NCI-H2107 treated with DMSO at 0.1 percent for 48 hours (cell line): ENCODE measurements around the gene TRIM65.
"Not testable (repeated sequence)": the region's sequence is repeated elsewhere in the genome, so short reads cannot be mapped to it uniquely, and the experiment has no call there.

Experiments used
- DNase-seq: peaks from one replicate; lab custom pipeline; 2025; ENCODE audit not compliant: unreplicated experiment; lab: John Stamatoyannopoulos, UW

The TRIM65 gene

DNA sequence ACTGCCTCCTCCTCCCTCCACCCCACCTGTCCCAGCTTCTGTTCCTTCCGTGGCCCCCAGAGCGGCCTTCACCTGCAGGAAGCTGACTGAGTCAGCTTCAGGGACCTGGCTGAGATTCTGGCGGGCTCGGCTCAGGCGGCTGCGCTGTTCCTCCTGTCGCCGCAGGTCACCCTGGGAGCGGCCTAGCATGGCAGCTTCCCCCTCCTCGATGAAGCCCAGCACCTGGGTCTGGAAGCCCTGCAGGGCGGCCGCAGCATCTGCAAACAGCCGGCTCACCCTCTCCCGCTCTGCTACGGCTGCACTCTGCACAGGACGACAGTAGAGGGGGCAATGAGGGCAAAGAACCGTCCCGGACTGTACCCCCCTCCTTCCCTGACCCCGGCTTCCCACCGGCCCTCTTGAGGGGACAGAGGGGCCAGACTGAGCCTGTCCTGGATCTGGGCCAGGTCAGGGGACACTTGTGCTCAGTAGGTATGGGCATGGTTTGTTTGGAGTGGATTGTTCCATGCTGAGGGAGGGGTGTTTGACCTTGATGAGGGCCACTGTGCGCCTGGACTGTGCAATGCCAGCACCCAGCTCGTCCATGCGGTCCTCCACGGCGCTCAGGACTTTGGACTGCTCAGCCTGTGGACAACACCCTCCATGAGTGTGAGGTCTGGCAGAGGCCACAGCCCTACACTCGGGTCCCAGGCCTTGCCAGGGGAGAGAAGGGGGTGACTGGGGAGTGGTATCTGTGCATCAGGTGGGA, 20.4 kb downstream of the TRIM65 start:
- peak; percentile 61 for DNase-seq

GRCh38 chr17:75875940-75876189, 20.9 kb downstream of the TRIM65 start:
- no peak for DNase-seq

- DNase-seq, result no peak
Observed at GRCh38 chr17:75875182-75875939, 21.4 kb downstream of the TRIM65 start.

DNA sequence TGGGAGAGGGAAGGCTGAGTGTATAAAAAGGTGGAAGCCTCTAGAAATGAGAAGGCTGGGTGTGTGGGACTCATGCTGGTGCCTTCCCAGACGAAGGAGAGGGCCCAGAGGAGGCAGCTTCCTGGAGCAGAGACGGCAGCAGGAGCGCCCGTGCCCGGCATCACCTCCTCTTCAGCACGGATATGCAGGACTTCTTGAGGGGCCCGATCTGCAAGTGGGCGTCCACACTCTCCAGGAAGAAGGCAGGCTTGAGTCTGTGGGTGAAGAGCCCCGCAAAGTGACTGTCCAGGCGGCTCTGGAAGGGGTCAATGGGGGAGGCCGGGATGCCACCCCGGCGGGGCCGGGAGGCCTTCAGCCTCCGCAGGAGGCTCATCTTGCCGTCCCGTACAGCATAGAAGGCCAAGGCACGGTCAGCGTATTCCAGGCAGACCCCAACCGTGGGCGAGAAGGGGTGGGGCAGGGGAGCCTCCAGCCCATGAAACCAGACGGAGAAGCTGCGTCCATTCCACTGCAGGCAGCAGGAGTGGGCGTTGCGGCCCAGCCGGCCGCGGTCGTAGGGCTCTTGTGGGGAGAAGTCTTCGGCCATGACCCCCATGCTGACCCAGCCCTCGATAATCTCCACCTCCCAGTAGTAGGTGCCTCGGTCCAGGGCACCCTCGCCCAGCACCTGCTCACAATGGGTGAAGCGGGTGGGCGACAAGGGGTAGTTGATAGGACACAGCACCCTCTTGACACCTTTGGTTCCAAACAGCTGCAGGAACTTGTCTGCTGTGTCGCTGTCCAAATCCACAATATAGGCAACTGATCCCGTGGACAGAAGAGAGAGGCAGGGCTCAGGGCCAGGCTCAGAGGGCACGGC, 22.2 kb downstream of the TRIM65 start:
- no peak for DNase-seq

DNA sequence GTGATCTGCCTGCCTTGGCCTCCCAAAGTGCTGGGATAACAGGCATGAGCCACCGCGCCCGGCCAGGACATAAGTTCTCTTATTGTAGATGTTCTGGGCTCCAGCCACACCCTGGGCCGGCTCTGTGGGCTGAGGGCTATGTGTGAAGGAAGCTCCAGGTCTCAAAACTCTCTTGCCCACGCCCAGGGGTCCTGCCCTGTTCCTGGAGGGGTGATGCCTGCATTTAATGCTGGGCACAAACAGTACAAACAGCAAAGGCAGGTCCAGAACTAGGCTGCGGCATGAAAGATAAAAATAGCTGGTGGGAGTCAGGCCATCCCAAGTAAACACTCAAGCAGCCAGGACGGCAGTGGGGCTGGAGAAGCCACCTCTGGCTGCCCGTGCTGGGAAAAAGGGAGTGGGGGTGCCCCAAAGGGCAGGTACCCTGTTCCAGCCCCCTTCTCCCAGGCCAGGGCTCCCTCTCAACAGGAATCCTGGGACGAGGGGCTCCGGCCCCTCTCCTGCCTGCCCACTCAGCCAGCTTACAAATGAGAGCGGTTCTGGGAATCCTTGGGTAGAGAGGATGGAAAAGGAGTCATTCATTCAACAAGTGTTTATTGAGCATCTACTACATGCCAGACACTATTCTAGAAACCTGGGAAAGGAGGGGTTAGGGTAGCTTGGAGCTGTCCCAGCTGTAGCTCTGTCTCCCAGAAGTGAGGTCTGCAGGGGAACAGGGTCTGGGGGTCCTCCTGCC, 23.0 kb downstream of the TRIM65 start:
- no peak for DNase-seq

DNA sequence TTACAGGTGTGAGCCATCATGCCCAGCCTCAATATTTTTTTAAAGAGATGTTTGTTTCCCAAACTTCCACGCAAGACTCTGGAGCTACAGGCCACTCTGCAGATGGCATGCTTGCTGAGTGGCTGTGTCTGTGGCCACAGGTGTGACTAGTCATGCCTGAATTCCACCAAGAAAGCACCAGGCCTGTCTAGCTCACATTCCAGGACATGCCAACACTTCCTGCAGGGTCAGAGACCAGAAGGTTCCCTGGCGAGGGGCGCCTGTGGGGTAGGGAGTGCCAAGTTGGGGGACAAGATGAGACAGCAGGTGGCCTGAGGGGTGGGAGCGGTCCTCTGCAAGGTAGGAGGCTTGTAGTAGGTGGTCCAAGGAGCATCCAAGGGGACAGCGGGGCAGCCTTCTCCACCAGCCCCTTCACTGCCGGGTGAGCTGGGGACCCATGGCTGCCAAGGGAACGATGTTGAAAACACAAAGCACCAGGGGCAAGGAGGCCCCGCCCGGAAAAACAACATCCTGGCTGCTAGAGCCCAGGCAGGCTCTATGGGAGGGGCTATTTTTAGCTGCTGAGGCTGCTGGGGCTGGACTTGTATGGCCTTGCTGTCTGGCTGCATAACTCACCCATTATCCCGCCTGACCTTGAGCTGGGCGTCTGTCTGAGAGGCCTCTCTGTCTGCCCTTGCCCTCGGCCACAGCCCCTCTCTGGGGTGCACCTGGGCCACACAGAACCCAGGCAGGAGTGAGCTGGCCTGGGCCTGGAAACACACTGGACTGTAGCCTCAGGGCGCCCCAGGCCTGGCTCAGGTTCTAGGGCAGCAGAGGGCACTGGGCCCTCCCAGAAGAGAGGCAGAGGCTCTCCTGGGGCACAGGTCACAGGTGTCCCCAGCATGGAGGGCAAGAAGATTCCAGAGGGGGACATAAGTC, 24.1 kb downstream of the TRIM65 start:
- DNase-seq, result no peak

- DNase-seq, result not testable (repeated sequence)
Observed at GRCh38 chr17:75870228-75870627, 26.5 kb downstream of the TRIM65 start.

DNA sequence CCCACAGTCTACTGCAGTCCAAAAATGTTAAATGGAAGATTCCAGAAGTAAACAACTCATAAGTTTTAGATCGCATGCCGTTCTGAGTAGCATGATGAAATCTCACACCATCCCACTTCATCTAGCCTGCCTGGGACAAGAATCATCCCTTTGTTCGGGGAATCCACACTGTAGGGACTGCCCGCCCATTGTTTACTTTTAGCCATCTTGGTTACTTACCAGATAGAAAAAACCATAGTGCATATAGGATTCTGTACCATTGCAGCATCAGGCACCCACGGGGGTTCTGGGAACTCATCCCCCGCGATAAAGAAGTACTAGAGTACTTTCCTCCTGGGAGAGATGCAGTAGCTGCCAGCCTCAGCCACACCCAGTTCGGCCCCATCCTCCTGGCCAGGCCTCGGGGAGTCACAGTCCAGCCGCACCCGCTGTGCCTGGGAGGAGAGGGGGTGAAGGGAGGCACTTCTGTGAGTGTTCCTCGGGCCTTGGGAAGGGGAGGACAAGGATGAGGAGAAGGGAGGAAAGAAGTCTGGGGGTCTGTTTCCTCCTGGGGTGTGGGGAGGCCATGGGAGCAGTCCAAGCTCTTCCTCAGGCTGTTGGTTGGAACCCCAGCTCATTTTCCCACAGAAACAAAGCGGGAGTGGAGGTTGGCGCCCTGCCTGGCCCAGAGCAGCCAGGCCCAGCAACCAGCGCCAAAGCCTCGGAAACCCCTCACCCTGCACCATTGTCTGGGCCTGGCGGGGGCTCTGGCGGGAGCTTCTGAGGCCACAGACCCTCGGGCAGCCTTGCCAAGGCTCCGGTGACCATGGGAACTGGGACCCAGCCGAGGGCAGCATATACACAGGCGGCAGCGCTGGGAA, 27.2 kb downstream of the TRIM65 start:
- DNase-seq, result no peak

GRCh38 chr17:75868730-75869281, 27.9 kb downstream of the TRIM65 start:
- DNase-seq, result not testable (repeated sequence)

GRCh38 chr17:75865404-75866188, 31.2 kb downstream of the TRIM65 start:
- not testable (repeated sequence) for DNase-seq

DNA sequence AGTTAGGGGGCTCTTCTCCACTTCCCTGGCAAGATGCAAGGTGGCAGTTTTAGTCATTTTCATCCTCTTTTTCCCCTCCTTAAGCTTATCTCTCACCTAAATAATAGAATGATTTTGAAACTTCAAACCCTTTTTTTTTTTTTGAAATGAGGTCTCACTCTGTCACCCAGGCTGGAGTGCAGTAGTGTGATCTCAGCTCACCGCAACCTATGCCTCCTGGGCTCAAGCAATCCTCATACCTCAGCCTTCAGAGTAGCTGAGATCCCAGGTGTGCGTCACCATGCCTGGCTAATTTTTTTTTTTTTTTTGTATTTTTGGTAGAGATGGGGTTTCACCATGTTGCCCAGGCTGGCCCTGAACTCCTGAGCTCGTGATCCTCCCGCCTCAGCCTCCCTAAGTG, 31.9 kb downstream of the TRIM65 start:
- DNase-seq, result not testable (repeated sequence)

DNA sequence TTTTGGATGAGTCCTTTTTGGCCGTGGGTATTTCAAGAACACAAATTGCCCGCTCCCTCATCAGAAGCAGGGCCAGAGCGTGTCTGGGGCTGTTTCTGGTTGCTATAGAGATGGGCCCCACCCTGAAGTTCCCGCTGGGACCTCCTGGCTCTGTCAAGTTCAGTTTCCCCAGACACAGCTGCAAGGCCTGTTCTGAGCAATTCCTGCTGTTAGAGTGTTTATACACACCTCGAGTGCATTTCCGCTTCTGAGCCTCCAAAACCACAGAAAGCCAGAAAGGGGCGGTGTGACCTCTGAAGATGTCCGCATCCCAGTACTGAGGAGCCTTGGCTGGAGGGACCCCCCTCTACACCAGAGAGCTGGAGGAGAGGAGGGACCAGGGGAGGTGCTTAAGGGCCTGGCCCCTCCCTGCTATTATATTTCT, 32.3 kb downstream of the TRIM65 start:
- peak; percentile 69 for DNase-seq

DNA sequence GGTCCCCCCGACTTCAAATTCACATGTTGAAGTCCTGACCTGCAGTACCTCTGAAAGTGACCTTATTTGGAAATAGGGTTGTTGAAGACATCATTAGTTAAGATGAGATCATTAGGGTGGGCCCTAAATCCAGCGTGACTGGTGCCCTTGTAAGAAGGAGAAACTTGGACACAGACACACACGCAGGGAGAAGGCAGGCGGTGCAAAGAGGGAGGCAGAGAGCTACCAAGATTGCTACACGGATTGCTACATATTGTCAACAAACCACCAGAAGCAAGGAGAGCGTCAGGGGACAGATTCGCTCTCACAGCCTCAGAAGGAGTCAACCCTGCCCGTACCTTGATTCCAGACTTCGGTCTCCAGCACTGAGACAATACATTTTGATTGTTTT, 34.8 kb downstream of the TRIM65 start:
- DNase-seq, result no peak

DNA sequence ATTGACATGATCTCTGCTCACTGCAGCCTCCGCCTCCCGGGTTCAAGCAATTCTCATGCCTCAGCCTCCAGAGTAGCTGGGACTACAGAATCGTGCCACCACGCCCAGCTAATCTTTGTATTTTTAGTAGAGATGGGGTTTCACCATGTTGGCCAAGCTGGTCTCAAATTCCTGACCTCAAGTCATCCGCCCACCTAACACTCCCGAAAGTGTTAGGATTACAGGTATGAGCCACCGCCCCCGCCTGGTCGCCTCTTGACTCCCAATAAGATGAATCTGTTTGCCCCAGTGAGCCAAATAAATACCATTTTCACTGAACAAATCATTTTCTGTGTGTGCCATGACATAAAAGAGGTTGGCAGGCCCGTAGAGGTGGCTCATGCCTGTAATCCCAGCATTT, 37.4 kb downstream of the TRIM65 start:
- DNase-seq, result not testable (repeated sequence)

DNA sequence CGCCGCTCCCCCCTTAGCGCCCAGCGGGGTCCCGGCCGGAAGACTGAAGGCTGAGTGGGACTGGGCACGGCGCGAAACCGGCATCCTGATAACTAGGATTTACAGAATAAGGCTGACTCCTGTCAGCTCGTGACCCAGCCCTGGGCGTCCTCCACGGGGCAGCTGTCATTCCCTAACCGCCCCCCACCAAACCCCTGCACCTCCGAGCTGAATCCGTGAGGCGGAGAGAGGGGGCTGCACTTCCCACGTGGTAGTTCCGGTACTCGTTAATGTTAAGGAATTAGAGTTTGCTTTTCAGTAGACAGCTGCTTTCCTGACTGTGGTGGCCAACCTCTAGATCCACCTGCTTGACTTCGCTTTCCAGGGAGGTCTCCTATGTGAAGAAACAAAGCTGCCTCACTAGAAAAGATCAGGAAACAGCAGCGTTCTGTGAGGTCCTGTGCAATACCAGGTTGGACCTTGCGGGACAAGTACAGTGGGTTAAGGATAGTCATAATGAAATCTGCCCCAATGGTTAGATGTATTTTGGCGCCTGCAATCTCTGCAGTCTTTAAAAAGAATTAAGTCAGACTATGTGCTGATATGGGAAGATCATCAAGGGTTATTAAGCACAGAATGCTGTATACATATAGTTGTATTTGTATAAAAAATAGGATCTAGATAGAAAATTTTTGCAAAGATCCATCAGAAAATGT, 40.5 kb downstream of the TRIM65 start:
- peak; percentile 30 for DNase-seq

DNA sequence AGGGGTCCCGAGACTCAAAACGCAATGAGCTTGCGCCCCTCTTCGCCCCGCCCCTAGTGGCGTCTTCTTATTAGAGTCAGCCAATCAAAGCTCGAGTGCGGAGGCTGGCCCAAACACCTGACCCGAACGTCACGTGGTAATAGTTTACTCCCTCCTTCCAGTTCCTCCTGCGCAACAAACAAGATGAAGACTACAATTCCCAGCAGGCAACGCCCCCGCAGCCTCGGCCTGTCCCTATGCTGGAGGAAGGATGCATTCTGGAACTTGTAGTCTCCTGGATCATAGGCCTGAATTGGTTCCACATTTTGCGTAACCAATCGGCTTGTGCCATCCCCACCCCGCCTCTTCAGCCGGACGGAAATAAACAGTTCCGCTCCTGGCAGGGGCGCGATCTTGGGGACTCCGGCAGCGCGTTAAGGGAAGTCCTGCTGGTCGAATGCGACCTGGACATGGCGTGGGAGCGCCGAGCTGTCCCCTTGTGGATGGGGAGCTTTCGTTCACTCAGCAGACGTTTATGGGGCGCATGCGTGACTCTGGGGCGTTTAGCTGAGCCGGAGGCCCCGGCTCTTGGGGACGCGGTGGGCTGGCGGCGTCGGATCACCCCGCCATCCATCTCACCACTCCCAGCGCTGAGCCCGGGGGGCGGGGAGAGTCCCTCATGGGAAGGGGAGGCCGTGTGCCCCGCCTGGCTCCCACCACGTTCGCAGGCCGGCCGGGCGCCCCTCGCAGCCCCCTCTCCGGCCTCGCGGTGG, 41.3 kb downstream of the TRIM65 start, which contains the start of gene WBP2:
Gene WBP2 (minus strand): TSS at position 26 of the 752 bp plus-strand sequence. CDS start 38 bp downstream, outside the sequence.
- peak; percentile 99 for DNase-seq
